Liver (tissue), 9 donors: ENCODE results near the gene ULK2. TPM values are rescaled to one million over a fixed set of nuclear protein-coding genes. Genes with fewer than 3 reads are reported as not detected.

Experiments used
- DNase-seq: peaks from one replicate; pipeline ENCODE4 v3.0.0-alpha.2; 2017; ENCODE audit warnings: low spot score
- H3K27ac ChIP-seq, 2 donors: one replicate each; pipeline ENCODE4 v1.7.0; 2013; ENCODE audit warnings: inconsistent platforms in 2 of 2, low read length in 2 of 2, control low read depth in 1 of 2, low read depth in 1 of 2, mild to moderate bottlenecking in 1 of 2
- H3K27me3 ChIP-seq, 4 donors: one replicate each; pipeline versions ENCODE4 v1.6.1 to v1.7.0; 2013; ENCODE audit warnings: low read length in 3 of 4, inconsistent platforms in 1 of 4, mild to moderate bottlenecking in 1 of 4, moderate library complexity in 1 of 4; ENCODE audit not compliant: control insufficient read depth in 4 of 4, insufficient read depth in 4 of 4
- H3K36me3 ChIP-seq, 4 donors: one replicate each; pipeline versions ENCODE4 v1.6.1 to v1.7.0; 2013; ENCODE audit warnings: low read length in 3 of 4, mild to moderate bottlenecking in 3 of 4, low read depth in 1 of 4, moderate library complexity in 1 of 4; ENCODE audit not compliant: control insufficient read depth in 4 of 4, insufficient read depth in 3 of 4
- H3K4me1 ChIP-seq, 4 donors: one replicate each; pipeline versions ENCODE4 v1.6.1 to v1.7.0; 2013; ENCODE audit warnings: low read length in 3 of 4, mild to moderate bottlenecking in 3 of 4, moderate library complexity in 1 of 4; ENCODE audit not compliant: control insufficient read depth in 4 of 4, insufficient read depth in 4 of 4
- H3K4me3 ChIP-seq, 3 donors: one replicate each; pipeline versions ENCODE4 v1.6.1 to v1.7.0; 2013; ENCODE audit warnings: low read length in 3 of 3, control low read depth in 1 of 3, low read depth in 1 of 3, mild to moderate bottlenecking in 1 of 3
- H3K9ac ChIP-seq, 2 donors: one replicate each; pipeline ENCODE4 v1.7.0; 2013; ENCODE audit warnings: low read length in 2 of 2, mild to moderate bottlenecking in 2 of 2, moderate library complexity in 2 of 2, control low read depth in 1 of 2, low read depth in 1 of 2
- H3K9me3 ChIP-seq, 4 donors: one replicate each; pipeline versions ENCODE4 v1.6.1 to v1.7.0; 2013; ENCODE audit warnings: low read length in 3 of 4; ENCODE audit not compliant: control insufficient read depth in 4 of 4
- ATF3 ChIP-seq: IDR thresholded peaks from 2 replicates; pipeline ENCODE4 v1.6.1; 2016; ENCODE audit warnings: antibody characterized with exemption
- CTCF ChIP-seq: fragments of 150-350 bp; IDR thresholded peaks from 2 replicates; pipeline ENCODE4 v1.5.1; 2017; ENCODE audit warnings: improper control_type of control experiment, low read depth, low read length; ENCODE audit not compliant: missing input control
- EGR1 ChIP-seq, 2 donors: IDR thresholded peaks; 2 replicates each; pipeline ENCODE4 v1.6.1; 2016 to 2018; ENCODE audit warnings: antibody characterized with exemption in 2 of 2, low read depth in 2 of 2
- FOXA1 ChIP-seq: IDR thresholded peaks from 2 replicates; pipeline ENCODE4 v1.6.1; 2016; ENCODE audit warnings: antibody characterized with exemption
- FOXA2 ChIP-seq: IDR thresholded peaks from 2 replicates; pipeline ENCODE4 v1.6.1; 2016; ENCODE audit warnings: antibody characterized with exemption
- GABPA ChIP-seq, 2 donors: IDR thresholded peaks in 1 of 2; conservative IDR thresholded peaks in 1 of 2; 2 replicates each; pipeline ENCODE4 v1.6.1; 2016; ENCODE audit warnings: antibody characterized with exemption in 2 of 2, mild to moderate bottlenecking in 1 of 2, moderate library complexity in 1 of 2
- HNF4A ChIP-seq, 2 donors: conservative IDR thresholded peaks; 2 replicates each; pipeline ENCODE4 v1.6.1; 2016; ENCODE audit warnings: antibody characterized with exemption in 2 of 2, mild to moderate bottlenecking in 2 of 2
- HNF4G ChIP-seq: IDR thresholded peaks from 2 replicates; pipeline ENCODE4 v1.6.1; 2016; ENCODE audit warnings: antibody characterized with exemption
- JUND ChIP-seq, 2 donors: IDR thresholded peaks; 2 replicates each; pipeline ENCODE4 v1.6.1; 2016; ENCODE audit warnings: antibody characterized with exemption in 2 of 2
- MAX ChIP-seq: IDR thresholded peaks from 2 replicates; pipeline ENCODE4 v1.6.1; 2016; ENCODE audit warnings: antibody characterized with exemption
- NR2F2 ChIP-seq: IDR thresholded peaks from 2 replicates; pipeline ENCODE4 v1.6.1; 2016; ENCODE audit warnings: antibody characterized with exemption
- RAD21 ChIP-seq, 2 donors: IDR thresholded peaks; 2 replicates each; pipeline ENCODE4 v1.6.1; 2016; ENCODE audit warnings: antibody characterized with exemption in 2 of 2, mild to moderate bottlenecking in 2 of 2
- REST ChIP-seq: IDR thresholded peaks from 2 replicates; pipeline ENCODE4 v1.6.1; 2016; ENCODE audit warnings: antibody characterized with exemption, mild to moderate bottlenecking
- RXRA ChIP-seq, 2 donors: IDR thresholded peaks; 2 replicates each; pipeline ENCODE4 v1.6.1; 2017 to 2018; ENCODE audit warnings: antibody characterized with exemption in 2 of 2, mild to moderate bottlenecking in 1 of 2
- SP1 ChIP-seq: IDR thresholded peaks from 2 replicates; pipeline ENCODE4 v1.6.1; 2018; ENCODE audit warnings: antibody characterized with exemption, mild to moderate bottlenecking
- TAF1 ChIP-seq: conservative IDR thresholded peaks from 2 replicates; pipeline ENCODE4 v1.6.1; 2016; ENCODE audit warnings: antibody characterized with exemption, mild to moderate bottlenecking
- YY1 ChIP-seq: IDR thresholded peaks from 2 replicates; pipeline ENCODE4 v1.6.1; 2016; ENCODE audit warnings: antibody characterized with exemption, mild to moderate bottlenecking
- ZBTB33 ChIP-seq: IDR thresholded peaks from 2 replicates; pipeline ENCODE4 v1.6.1; 2016; ENCODE audit warnings: antibody characterized with exemption
- WGBS: extraction: QIAGEN DNeasy Blood & Tissue Kit; methylation state at CpG from one replicate; pipeline ENCODE4 v1.1.7; 2013; 5-methylcytosine and 5-hydroxymethylcytosine counted together
- polyA plus RNA-seq, 2 donors: library from polyadenylated mRNA; stranded (reverse) in 1 of 2; unstranded in 1 of 2; fragments of 200-250 nt in 1 of 2; fragments of >200 nt in 1 of 2; fragmentation: Nextera tagmentation in 1 of 2; extraction: Ambion mirVana in 1 of 2; gene quantifications; one replicate each; pipeline versions ENCODE4 v1.2.1 to v1.2.3, GENCODE V29; 2013 to 2015
- total RNA-seq, 2 donors: library from RNA; depleted of rRNA; stranded (reverse); fragments of >200 nt; gene quantifications; one replicate each; pipeline ENCODE4 v1.2.3, GENCODE V29; 2014
- donor health status: healthy.
- donor health status: healthy.
- donor health status: healthy.
- donor health status: healthy.
- donor health status: healthy.

The ULK2 gene
- total and polyA plus RNA-seq, 4 donors = 0.89 to 7.9 (median 4.2) TPM

- Histone ChIP-seq H3K4me3 (no peak overlapping the region), H3K9ac (no peak overlapping the region), H3K27me3 (no peaks in the 10 kb centered on the region), H3K9me3 (no peaks in the 10 kb centered on the region), H3K27ac (no peak overlapping the region), H3K4me1 (no peaks in the 10 kb centered on the region), H3K36me3 (no peaks in the 10 kb centered on the region)
- DNase-seq = no peak
- 94% methylated on average over 26 of the region's 26 CpGs for WGBS
- TF ChIP-seq GABPA (IDR thresholded peaks at IDR 0.05 in 1 of 2, conservative IDR thresholded peaks at IDR 0.05 in 1 of 2) (no peak), ZBTB33 (no peak), SP1 (no peak), CTCF (no peak), HNF4G (no peak), HNF4A (conservative IDR thresholded peaks at IDR 0.05) (no peak), FOXA2 (no peak), EGR1 (IDR thresholded peaks at IDR 0.05; ENCODE audit: low read depth in 2 of 2) (no peak), JUND (IDR thresholded peaks at IDR 0.05) (no peak), NR2F2 (no peak), RXRA (IDR thresholded peaks at IDR 0.05) (no peak), MAX (no peak), RAD21 (IDR thresholded peaks at IDR 0.05) (no peak), YY1 (no peak), TAF1 (no peak), ATF3 (no peak), FOXA1 (no peak)
Observed at GRCh38 chr17:19739241-19740201, 128.2 kb downstream of the ULK2 start.

- no peak overlapping the region for H3K4me3 ChIP-seq
- DNase-seq = no peak
- no peak overlapping the region for H3K27ac ChIP-seq
- H3K4me1 ChIP-seq = no peaks in the 10 kb centered on the region
- H3K36me3 ChIP-seq = no peaks in the 10 kb centered on the region
- TF ChIP-seq ZBTB33 = no peak
- no peak for TF ChIP-seq FOXA1
- TF ChIP-seq ATF3 = no peak
- TF ChIP-seq HNF4G = no peak
- no peak for TF ChIP-seq NR2F2
- no peak for TF ChIP-seq REST
- no peak for TF ChIP-seq TAF1
- H3K27me3 ChIP-seq = no peaks in the 10 kb centered on the region
- WGBS = 97% methylated on average over 9 of the region's 9 CpGs
- no peak overlapping the region for H3K9ac ChIP-seq
- no peaks in the 10 kb centered on the region for H3K9me3 ChIP-seq
Observed at GRCh38 chr17:19738757-19739156, 129.0 kb downstream of the ULK2 start.
